DOHH2 (cell line): Measurements from ENCODE around the gene SLC22A6.

ENCODE experiments used
- H3F3A ChIP-seq: fragments of 200-600 bp; sonication (generic), shearing (Covaris generic); 2 replicates; pipeline ENCODE4 v1.6.0; 2016; ENCODE audit warnings: antibody characterized with exemption, mild to moderate bottlenecking; ENCODE audit not compliant: control insufficient read depth, insufficient read depth
- H3K27ac ChIP-seq: fragments of 200-600 bp; sonication (generic); 2 replicates; pipeline ENCODE4 v1.5.1; 2014; ENCODE audit warnings: low read depth, mild to moderate bottlenecking, low read length, moderate library complexity
- H3K27me3 ChIP-seq: fragments of 200-600 bp; sonication (generic); 2 replicates; pipeline ENCODE4 v1.6.1; 2014; ENCODE audit warnings: mild to moderate bottlenecking, low read length, mixed read lengths; ENCODE audit not compliant: control insufficient read depth
- H3K36me3 ChIP-seq: fragments of 200-600 bp; sonication (generic); 2 replicates; pipeline ENCODE4 v1.6.1; 2014; ENCODE audit warnings: mild to moderate bottlenecking, low read length, moderate library complexity, mixed read lengths; ENCODE audit not compliant: control insufficient read depth
- H3K4me1 ChIP-seq: fragments of 200-600 bp; sonication (generic); 2 replicates; pipeline ENCODE4 v1.6.1; 2014; ENCODE audit warnings: mild to moderate bottlenecking, low read length, mixed read lengths; ENCODE audit not compliant: control insufficient read depth
- H3K4me2 ChIP-seq: fragments of 200-600 bp; sonication (generic); 2 replicates; pipeline ENCODE4 v1.6.0; 2014; ENCODE audit warnings: mild to moderate bottlenecking, low read length, moderate library complexity
- H3K4me3 ChIP-seq: fragments of 200-600 bp; sonication (generic); 2 replicates; pipeline ENCODE4 v1.5.1; 2014; ENCODE audit warnings: mild to moderate bottlenecking, low read length, mixed read lengths
- H3K79me2 ChIP-seq: fragments of 200-600 bp; sonication (generic); 2 replicates; pipeline ENCODE4 v1.6.1; 2014; ENCODE audit warnings: mild to moderate bottlenecking, low read length, mixed read lengths; ENCODE audit not compliant: control insufficient read depth
- H3K9me2 ChIP-seq: fragments of 200-600 bp; sonication (generic); replicated peaks from 2 replicates; pipeline ENCODE4 v1.6.1; 2014; ENCODE audit warnings: mild to moderate bottlenecking, low read length, mixed read lengths; ENCODE audit not compliant: control insufficient read depth
- H3K9me3 ChIP-seq: fragments of 200-600 bp; sonication (generic); 2 replicates; pipeline ENCODE4 v1.6.1; 2014; ENCODE audit warnings: antibody characterized with exemption, low read length, mixed read lengths; ENCODE audit not compliant: control insufficient read depth, insufficient read depth
- H4K20me1 ChIP-seq: fragments of 200-600 bp; sonication (generic); 2 replicates; pipeline ENCODE4 v1.6.0; 2014; ENCODE audit warnings: low read depth, mild to moderate bottlenecking, antibody characterized with exemption, low read length, moderate library complexity; ENCODE audit not compliant: control insufficient read depth, insufficient read depth
- EZH2phosphoT487 ChIP-seq: fragments of 200-600 bp; sonication (generic); IDR thresholded peaks from 2 replicates; pipeline ENCODE4 v1.6.1; 2017; ENCODE audit warnings: borderline replicate concordance, mild to moderate bottlenecking, antibody characterized with exemption, low read length, moderate library complexity, mixed read lengths
- TF ChIP-seq, protein P1 (sequence below): fragments of 200-600 bp; sonication (generic); IDR thresholded peaks from one replicate; pipeline ENCODE4 v1.5.1; 2014; ENCODE audit warnings: antibody characterized with exemption, mild to moderate bottlenecking, low read depth, low read length; ENCODE audit not compliant: poor library complexity, severe bottlenecking

The SLC22A6 gene

DNA sequence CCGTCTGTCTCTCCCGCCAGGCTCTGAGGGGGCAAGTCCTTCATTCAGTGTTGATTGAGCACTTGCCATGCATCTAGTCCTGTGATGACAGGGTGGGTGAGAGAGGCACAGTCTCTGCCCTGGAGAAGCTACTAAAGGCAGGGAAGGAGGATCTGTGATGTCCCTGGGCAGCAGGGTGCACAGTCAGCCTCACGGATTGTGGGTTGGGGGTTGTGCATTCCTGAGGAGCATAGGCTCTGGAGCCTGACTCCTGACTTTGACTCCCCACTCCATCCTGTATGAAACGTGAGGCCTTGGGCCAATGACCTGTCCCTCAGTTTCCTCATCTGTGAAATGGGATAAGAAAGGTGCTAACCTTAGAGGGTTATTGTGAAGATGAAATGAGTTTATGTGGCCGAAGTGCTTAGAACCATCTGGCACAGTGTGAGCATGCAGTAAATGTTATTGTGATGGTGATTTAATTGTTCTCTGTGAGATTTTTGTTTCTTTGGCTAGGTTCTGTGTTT, 26.2 kb upstream of the SLC22A6 start:
- Histone ChIP-seq H4K20me1 (no peaks in the 10 kb centered on the region), H3K27ac (no peak overlapping the region), H3K36me3 (no peaks in the 10 kb centered on the region), H3K79me2 (no peaks in the 10 kb centered on the region), H3K4me2 (no peak overlapping the region), H3K9me2 (no peaks in the 10 kb centered on the region), H3K4me1 (no peaks in the 10 kb centered on the region), H3K4me3 (no peak overlapping the region), H3K9me3 (no peaks in the 10 kb centered on the region), H3F3A (no peaks in the 10 kb centered on the region), H3K27me3 (no peaks in the 10 kb centered on the region; the same call in 1 of the 2 replicates)
- no peak for TF ChIP-seq EZH2phosphoT487
- TF ChIP-seq, protein P1, sequence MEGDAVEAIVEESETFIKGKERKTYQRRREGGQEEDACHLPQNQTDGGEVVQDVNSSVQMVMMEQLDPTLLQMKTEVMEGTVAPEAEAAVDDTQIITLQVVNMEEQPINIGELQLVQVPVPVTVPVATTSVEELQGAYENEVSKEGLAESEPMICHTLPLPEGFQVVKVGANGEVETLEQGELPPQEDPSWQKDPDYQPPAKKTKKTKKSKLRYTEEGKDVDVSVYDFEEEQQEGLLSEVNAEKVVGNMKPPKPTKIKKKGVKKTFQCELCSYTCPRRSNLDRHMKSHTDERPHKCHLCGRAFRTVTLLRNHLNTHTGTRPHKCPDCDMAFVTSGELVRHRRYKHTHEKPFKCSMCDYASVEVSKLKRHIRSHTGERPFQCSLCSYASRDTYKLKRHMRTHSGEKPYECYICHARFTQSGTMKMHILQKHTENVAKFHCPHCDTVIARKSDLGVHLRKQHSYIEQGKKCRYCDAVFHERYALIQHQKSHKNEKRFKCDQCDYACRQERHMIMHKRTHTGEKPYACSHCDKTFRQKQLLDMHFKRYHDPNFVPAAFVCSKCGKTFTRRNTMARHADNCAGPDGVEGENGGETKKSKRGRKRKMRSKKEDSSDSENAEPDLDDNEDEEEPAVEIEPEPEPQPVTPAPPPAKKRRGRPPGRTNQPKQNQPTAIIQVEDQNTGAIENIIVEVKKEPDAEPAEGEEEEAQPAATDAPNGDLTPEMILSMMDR: no peak

DNA sequence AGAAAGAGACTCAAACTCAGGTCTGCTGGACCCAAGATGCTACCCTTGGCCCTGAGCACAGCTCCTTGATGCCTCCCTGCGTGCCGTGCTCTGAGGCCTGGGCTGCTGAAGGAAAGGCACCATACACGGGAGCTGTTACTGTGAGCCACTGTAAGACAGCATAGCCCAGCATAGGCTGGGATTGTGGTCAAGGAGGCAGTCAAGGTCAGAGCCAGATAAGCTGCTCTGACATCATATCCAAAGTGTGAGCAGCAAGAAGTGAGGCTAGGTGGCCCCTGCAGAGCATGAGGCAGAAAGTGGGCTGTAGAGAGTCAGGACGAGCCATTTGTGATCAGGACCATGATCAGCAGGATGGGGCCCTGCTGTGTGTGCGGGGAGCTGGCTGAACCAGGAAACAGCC, 23.2 kb upstream of the SLC22A6 start:
- TF ChIP-seq, protein P1: no peak
- no peak for TF ChIP-seq EZH2phosphoT487
- no peaks in the 10 kb centered on the region for H4K20me1 ChIP-seq
- no peaks in the 10 kb centered on the region for H3K36me3 ChIP-seq
- H3K9me3 ChIP-seq: no peaks in the 10 kb centered on the region
- no peak overlapping the region for H3K27ac ChIP-seq
- H3K4me1 ChIP-seq: no peaks in the 10 kb centered on the region
- no peak overlapping the region for H3K4me2 ChIP-seq
- no peaks in the 10 kb centered on the region for H3F3A ChIP-seq
- no peaks in the 10 kb centered on the region for H3K79me2 ChIP-seq
- H3K4me3 ChIP-seq: no peak overlapping the region
- peaks cover 4% of the 10 kb centered on the region; the same call in 1 of the 2 replicates for H3K27me3 ChIP-seq
- no peaks in the 10 kb centered on the region for H3K9me2 ChIP-seq

DNA sequence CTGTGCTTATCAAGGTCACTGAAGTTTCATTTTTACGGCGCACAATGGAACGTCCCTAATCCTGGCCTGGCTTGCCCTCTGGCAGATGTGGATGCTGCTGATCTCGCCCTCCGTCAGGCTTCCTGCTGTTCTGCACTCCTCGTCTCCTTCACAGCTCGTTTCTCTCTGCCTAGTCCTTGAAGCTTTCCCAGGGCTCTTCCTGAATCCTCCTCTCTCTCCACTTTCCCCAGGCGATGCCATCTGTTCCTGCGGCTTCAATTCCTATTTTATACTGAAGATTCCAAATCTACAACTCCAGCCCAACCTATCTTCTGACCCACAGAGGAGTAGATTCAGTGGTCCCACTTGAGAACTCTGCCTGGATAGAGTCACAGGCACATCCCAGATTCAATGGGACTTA, 16.7 kb upstream of the SLC22A6 start:
- Histone ChIP-seq H3K27me3 (0 out of 2 replicates have a peak, but pooled peaks cover 4% of the 10 kb centered on the region), H3K4me2 (no peak overlapping the region), H3F3A (no peaks in the 10 kb centered on the region), H3K9me2 (no peaks in the 10 kb centered on the region), H3K79me2 (no peaks in the 10 kb centered on the region), H3K9me3 (no peaks in the 10 kb centered on the region), H3K27ac (no peak overlapping the region), H4K20me1 (no peaks in the 10 kb centered on the region), H3K4me1 (no peaks in the 10 kb centered on the region), H3K36me3 (no peaks in the 10 kb centered on the region), H3K4me3 (no peak overlapping the region)
- no peak for TF ChIP-seq EZH2phosphoT487
- TF ChIP-seq, protein P1: no peak
